ENCODE results near the gene CSTF1.
A peak's percentile ranks its signal among the peaks of the same experiment; 100 is the strongest.
"Not testable (repeated sequence)": the region's sequence is repeated elsewhere in the genome, so short reads cannot be mapped to it uniquely, and the experiment has no call there.

The CSTF1 gene

DNA sequence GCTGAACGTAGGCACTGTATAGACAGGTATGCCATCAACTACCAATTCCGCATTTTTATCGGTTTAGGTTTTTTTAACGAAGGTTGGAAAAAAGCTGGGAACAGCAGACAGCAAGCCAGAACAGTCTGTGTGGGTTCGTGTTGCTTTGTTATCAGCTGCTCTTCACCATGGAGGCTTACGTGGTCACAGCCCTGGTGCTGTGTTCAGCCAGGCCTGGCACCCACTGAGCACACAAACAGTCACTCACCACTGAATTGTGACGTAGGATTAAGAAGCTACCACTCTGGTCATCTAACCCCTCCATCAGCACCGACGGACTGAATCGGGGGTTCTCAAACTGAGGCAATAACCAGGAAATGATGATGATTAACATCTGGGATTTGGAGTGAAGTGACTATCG lies 20.5 kb upstream of the CSTF1 start:
- DNase-seq: no peak

DNA sequence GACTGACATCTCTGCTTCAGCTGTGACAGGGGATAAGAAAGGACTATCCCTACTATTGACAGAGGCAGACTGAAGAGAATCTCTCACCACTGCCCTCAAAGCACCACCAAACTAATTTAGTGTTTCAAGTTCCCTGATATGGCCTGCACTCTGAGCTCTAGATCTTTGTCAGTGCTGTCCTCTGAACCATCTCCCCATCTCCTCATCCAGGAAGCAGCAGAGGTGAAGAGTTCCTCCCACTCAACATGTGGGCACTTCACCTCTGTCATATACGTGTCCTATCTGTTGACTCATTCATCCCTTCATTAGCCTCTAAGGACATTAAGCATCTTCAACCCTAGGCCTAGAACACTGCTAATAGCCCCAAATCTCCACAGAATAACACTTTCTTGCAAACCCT lies 19.6 kb upstream of the CSTF1 start:
- no peak for DNase-seq

DNA sequence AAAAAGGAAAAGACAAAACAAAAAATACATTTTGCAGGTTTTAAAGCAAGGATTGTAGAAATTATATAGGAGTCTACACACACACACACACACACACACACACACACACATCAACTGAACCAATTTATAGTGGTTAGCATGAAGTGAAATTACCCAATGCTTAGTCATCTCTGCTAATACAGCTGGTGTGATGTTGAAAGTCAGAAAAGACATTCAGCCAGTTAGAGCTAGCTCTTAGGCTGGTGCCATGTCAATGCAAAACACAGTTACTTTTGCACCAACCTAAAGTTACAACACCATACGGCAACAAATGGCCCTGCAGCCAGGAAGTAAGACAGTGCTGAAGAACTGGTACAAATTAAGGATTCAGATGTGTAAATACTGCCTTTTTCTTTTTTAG lies 18.5 kb upstream of the CSTF1 start:
- DNase-seq: no peak

DNA sequence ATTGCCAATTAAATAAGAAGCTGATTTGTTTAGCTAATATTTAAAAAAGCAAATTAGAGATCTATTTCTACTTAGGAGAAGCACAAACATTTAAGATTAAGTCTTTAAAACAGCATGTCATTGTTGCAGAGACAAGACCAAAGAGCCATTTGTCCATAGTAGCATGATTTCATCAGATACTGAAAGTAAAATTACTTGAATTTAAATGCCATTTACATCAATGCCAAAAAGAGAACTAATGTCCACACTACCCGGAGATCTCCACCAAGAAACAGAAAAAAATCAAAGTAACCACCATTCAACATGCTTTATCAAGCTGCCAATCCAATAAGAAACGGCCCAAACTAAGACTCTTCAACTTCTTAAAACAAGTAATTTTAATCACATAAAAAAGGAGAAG lies 16.1 kb upstream of the CSTF1 start:
- no peak for DNase-seq

DNA sequence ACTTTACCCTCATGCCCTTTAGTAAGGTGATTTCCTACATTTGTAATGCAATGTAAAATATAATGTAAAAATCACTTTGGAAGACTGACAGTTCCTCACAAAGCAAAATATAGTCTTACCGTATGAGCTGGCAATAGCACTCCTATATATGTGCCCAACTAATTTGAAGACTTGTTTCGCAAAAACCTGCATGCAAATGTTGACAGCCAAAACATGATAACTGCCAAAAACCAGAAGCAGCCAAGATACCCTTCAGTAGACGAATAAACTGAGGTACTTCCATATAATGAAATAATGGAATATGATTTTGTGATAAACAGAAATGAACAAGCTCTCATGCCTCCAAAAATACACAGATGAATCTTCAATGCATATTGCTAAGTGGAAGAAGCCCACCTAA lies 14.1 kb upstream of the CSTF1 start:
- no peak for DNase-seq

DNA sequence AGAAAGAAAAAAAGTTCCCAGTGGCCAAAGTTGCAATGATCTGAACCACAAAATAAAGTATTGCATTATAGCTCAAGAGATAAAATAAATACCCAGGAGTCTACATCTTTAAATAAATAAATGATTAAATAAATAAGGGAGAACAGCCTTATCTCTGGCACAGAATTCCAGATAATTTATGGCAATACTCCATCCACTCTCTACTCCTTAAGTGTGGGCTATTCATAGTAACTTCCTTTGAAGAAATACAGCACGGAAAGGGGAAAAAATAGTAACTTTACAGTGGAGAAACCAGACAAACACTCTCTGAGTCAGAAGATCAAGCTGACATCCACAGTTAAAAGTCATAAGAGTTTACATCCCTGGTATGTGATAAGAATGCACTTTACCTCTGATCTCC lies 12.1 kb upstream of the CSTF1 start:
- DNase-seq: no peak

DNA sequence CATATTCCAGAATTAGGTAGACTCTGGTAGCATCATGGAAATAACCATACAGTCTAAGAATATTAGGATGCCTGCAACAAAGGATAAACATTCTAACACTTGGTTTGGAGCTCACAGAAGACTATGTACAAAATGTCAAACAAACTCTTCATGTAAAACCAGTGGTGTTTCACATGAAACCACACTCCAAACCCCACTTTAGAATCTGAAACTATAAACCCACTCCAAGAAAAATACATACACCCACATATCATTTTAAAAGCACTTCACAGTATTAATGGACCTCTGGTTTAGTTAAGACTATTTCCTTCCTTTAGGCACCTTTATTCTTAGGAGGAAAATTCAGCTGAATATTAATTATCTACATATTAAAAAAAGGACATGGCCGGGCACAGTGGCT lies 10.9 kb upstream of the CSTF1 start:
- no peak for DNase-seq

DNA sequence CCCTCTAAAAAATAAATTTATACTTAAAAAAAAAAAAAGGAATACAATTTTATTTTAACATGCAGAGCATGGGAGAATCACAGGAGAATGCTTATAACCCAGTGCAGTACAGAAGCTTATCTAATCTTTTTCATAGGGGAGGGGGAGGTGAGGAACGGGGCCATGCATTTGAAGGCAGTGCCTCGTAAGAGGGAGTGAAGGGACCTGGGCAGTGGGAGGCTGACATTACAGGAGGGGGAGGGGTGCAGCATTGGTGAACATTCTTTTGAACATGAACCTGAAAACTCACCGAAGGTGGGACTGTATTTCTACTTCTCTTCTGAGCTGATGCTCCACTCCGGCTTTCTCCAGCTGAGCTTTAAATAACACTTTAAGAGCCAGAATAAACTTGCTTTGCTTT lies 9.7 kb upstream of the CSTF1 start:
- DNase-seq: no peak

DNA sequence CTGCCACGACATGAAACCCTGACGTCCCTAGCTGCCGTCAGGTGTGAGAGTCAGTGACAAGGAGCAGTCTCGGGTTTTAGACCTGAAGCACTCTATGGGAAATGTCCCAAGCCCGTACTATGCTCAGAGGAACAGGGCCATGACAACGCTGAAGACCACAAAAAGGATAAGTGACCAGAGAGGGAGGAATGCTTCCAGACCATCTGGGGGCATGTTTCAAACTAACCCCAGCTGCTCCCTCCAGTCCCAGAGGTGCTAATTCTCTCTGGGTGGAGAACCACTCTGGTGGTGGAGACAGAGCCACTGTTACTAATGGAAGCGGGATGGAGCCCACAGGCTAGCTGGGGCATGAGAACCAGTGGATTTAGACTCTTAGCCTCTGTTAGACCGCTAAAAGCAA lies 9.1 kb upstream of the CSTF1 start:
- no peak for DNase-seq

DNA sequence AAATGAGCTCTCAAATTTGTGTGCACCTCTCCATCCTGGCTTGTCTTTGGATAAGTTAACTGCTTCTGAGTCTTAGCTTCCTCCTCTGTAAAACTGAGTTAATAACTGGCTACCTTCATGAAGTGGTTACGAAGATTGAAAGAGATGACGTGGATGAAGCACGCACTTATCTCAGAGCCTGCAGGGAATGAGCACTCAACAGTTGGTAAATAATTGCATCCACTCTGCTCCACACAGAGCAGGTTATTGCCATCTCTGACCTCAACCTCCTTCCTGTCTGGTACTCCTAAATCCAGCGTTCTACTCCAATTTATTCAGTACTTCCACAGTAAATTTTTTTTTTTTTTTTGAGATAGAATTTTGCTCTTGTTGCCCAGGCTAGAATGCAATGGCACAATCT lies 7.3 kb upstream of the CSTF1 start:
- DNase-seq: no peak

DNA sequence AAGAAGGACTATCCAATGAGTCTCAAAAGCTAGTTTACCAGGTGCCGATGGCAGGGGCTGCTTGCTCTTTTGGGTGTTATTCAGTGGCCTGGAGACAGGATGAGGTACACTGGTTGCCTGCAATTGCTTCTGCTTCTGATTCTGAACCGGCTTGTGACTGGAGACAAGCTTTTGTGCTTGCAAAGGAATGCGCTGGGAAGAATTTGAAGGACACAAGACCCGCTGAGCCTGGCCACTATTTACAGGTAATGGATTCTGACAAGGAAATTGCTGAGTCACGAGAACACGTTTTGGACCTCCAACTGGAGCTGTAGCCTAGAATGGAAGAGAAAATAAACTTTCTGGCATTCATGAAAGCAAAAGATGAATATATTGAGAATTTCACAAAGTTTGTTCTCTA lies 6.2 kb upstream of the CSTF1 start:
- DNase-seq: no peak

DNA sequence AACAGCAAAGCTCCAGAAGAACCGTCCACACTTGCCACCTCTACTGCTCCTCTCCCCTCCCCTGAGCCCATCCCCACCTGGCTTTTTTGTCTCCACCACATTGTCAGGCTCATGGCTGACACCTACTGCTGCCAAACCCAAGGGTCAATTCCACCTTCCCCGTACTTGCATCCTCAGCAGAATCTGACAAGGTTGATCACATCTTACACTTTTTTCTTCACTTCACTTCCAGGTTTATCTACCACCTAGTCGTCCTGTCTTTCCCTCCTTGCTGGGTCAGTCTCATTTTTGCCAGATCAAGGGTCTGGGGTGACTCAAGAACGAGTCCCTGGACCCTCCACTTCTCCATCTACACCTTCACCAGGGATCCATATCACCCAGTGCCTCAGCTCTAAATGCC lies 3.6 kb upstream of the CSTF1 start:
- DNase-seq: no peak

DNA sequence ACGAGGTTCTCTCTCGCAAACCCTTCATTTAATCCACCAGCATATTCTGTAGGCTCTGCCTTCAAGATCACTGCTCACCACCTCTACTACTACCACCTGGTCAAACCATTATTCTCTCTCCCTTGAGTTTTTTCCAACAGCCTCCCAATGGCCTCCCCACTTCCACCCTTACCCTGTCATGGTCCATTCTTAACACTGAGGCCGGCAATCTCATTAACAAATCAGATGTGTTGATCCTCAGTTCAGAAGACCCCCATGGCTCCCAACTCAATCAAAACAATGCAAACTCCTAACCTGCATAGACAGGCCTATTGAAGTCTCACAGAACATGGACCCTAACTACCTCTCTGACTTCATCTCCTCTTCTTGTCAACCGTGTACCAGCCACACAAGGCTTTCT lies 2.6 kb upstream of the CSTF1 start:
- DNase-seq: no peak

DNA sequence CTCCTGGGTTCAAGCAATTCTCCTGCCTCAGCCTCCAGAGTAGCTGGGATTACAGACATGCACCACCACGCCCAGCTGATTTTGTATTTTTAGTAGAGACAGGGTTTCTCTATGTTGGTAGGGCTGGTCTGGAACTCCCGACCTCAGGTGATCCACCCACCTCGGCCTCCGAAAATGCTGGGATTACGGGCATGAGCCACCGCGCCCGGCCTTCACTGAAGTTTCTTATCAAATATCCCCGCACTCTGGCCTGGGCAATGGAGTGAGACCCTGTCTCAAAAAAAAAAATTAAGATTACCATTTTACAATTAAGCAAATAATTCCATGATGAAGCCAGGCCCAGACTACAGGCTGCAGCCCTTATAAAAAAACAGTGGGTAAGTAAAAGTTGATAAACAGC lies 2.0 kb upstream of the CSTF1 start:
- DNase-seq: not testable (repeated sequence)

DNA sequence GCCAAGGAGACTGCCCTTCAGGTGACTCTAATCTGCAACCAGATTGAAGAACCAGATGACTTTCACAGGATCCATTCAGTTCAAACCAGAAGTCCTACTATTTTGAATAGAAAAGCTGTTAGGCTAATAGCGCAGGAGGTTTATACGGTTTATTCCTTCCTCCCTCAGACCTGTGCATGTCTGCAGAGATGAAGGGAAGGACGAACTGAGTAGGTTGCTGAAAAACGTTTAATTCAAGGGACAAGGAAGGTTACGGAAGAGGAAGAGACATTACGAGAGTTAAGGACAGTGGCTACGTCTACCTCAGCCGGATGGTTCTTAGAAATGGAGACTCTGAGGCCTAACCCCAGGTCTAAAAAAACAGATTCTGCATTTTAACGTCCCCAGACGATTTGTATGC lies 1.4 kb upstream of the CSTF1 start:
- DNase-seq: no peak

DNA sequence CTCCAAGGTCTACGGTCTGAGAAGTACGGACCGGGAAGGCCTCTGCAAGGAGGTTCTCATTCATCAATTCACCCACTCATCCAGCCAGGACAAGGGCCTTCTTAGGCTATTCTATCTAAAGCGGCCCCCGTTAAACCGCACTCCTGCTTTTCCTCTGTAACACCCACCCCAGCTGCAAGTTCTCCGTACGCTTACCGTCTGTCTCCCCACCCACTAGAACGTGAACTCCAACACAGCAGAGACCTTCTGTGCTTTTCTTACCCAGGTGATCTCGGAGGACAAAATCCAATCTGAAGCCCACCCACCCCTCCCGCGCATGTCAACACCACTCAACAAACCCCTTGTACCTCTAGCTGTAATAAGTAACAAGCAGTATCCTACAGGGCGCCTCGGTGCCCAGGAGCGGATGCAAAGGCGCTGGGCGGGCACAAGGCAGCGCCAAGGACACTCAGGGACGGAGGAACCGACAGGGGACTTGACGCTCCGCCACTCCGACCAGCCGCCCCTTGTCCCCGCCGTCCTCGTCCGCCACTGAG lies 781 bp upstream of the CSTF1 start:
- no peak for DNase-seq

DNA sequence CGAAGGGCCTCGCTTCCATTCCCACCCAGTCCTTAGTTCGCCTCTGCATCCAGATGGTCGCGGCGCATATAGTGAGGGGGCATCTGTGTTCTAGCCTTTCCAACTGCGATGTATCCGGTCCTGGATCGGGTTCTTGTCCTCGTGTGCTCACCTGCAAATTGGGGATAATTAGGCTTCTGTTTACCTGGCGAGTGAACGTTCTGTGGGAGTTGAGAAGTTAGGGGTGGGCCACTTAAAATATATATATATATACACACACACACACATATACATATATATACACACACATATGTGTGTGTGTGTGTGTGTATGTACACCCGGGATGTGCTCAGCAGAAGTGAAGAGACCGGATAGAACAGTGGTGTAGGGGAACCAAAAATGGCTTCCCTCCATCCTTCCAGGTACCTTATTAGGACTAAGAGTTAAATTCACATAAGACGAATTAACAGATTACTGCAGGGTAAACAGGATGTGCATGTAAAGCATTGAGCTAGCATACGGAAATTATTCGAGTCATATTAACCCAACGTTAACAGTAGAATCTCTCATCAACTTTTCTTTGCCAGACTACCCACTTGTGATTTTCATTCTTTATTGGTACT lies 537 bp downstream of the CSTF1 start:
- no peak for DNase-seq

DNA sequence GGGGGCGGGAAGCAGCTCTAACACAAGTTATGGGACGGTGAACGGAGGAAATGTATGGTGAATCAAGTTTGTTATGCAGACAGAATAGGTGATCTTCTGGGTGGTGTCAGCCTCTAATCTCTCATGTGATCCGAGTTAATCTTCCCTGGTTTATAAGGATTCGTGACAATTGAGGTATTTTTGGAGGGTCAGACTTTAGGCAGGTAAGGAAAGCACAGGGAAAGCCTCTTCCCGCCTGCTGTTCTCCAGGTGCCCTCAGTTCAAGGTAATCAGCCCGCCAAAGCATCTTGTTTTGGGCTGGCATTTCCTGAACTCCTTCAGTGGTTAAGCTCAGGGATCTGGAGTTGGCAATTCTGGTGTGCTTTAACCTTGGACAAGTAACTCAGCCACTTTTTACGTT lies 1.2 kb downstream of the CSTF1 start:
- no peak for DNase-seq

DNA sequence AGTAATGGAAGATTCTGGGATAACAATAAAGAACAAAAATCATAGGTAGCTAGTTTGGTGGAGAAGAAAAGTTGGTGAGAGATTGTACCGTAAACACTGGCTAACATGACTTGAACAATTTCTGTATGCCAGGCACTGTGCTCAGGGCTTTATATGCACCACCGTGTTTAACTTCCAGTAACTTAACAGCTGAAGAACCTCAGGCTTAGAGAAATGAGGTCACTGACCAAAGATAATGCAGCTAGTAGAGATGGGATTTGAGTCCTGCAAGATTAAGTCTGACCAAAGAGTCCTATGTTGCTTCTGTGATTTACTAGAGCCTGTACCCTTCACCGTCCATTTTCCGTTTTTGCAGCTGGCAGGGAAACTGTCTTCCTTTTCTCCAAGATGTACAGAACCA lies 2.7 kb downstream of the CSTF1 start:
- DNase-seq: no peak

DNA sequence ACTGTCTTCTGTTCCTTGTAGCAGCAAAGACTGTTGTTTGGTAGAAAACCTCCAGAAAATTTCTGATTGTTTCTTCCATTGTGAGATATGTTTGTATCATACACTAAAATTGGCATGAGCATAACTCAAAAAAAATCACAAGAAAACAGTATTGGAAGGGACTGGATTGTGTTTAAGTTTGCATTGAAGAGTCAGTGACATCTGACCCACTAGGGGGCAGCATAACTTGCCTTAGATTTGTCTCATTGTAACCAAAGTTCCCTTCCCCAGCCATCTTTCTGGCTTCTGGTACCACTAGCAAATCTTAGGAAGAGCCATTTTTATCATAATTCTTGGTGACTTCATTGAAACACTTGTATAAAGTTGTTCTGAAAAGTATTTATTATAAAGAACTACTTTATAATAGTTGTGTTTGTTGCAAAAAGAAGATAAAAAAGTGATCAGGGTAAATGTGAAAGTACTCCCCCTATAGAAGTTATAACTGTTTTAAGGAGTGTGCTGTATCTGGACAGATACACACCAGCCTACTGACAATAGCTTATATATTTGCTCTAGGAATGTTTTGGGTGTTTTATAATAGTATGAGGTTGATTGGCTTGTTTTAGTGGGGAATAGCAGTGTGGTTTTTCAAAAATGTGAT lies 7.7 kb downstream of the CSTF1 start:
- peak; percentile 80 for DNase-seq

DNA sequence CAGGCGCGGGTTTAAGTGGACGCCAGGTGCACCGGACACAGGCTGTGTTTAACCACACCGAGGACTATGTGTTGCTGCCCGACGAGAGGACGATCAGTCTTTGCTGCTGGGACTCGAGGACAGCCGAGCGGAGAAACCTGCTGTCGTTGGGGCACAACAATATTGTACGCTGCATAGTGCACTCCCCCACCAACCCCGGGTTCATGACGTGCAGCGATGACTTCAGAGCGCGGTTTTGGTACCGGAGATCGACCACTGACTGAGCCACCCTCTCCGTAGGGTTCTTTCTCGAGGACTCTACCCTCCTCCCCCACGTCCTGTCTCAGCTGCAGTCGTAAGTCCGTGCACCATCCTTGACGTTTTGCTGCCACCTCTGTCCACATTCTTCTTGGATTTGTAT lies 11.0 kb downstream of the CSTF1 start:
- no peak for DNase-seq

DNA sequence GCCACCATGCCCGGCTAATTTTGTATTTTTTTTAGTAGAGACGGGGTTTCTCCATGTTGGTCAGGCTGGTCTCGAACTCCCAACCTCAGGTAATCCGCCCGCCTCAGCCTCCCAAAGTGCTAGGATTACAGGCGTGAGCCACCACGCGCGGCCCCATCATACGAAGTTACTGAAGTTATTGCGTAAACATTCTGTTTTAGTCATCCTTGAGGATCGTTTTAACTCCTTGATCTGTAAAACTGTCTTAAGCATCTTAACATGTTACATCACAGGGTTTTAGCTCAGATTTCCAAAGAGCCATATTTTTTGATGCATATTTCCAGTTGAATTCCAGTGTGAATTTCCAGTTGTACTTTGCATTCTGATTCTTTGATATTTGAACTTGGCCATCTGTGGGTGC lies 12.9 kb downstream of the CSTF1 start:
- not testable (repeated sequence) for DNase-seq

DNA sequence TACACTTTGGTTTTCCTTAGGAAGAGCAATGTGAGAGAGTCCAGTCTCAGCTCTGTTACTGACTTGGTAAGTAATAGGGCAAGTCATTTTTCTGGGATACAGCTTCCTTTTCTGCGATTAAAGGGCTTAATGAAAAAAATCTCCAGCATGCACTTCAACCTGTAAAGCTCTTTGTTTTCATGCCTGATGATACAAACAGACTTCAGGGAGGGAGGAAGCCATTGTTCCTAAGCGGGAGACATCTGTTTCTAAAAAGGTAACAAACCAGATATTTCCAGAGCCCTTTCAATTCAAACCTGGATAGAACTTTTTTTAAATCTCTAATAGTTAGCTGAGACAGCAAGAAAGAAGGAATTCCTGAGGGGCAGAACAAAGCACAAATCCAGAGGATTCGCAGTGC lies 14.5 kb downstream of the CSTF1 start:
- no peak for DNase-seq

DNA sequence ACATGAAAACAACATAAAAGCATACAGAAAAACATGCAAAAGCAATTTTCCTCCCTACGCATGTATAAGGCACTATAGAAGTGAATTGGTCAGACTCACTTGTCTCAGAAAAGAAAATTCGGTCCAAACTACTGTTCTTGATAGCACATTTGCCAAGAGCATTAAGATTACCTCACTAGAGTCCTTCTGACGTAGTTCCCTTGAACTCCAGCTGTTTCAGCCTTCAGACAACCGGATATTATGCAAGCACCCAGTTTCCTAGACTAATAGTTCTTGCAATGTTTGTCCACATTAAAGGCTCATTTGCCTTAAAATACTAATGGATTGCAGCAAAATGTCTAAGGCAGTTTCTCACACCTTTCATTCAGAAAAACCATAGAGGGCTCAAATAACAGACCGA lies 17.1 kb downstream of the CSTF1 start:
- DNase-seq: no peak

DNA sequence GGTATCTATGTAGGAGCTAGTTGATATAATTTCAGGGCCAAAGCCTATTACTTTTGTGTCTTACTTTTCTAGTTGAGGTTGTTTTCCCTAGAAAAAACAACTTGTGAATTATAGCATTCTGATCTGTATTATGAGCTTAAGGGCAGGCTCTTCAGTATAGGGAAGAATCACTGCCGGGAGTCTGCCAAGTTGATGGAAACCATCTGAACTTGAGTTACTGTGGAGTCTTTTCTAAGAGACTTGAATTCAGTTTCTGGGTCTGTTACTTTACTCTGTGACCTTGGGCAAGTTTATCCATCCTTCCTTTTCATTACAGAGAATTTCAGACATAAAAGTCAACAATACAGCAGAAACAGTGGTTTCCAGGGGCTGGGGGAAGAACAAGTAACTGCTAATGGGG lies 17.5 kb downstream of the CSTF1 start:
- DNase-seq: no peak
